Activated effector memory CD4-positive, alpha-beta T cell treated with anti-CD3 and anti-CD28 coated beads, Interleukin-2, amount 50 U/mL, for 16 hours (primary cell): ENCODE measurements around the gene ANKHD1.
"Not testable (repeated sequence)": the region's sequence is repeated elsewhere in the genome, so short reads cannot be mapped to it uniquely, and the experiment has no call there.

Experiments
- DNase-seq: peaks from one replicate; pipeline ENCODE4 v3.0.0-alpha.2; 2020

The ANKHD1 gene

DNA sequence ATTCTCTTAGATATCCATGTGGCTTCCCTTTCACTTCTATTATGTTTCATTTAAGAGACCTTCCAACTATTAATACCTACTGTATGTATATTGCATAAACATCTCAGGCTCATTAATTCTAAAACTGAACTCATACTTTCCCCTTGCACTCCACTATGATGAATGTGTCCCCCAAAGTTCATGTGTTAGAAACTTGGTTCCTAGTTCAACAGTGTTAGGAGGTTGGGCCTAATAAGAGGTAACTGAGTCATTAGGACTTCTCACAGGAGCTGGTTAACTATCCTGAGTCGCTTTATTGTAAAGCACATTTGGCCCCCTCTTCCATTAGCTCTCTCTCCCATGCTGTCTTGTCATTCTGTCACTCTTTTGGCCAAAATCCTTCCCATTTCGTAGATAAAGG, 22.0 kb downstream of the ANKHD1 start:
- no peak for DNase-seq

DNA sequence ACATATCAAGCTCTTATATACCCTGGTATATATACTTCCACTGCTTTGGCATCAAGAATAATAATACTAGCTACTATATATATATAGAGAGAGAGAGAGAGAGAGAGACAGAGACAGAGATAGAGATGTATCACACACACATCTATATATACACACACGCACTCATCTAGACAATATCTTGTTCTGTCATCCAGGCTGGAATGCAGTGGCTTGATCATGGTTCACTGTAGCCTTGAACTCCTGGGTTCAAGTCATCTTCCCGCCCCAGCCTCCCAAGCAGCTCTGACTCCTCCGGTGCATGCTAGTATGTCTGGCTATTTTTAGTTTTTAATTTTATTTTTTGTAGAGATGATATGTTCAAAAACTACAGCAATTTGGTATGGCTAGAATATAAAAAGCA, 22.5 kb downstream of the ANKHD1 start:
- DNase-seq, result no peak

GRCh38 chr5:140427726-140428125, 26.1 kb downstream of the ANKHD1 start:
- not testable (repeated sequence) for DNase-seq

DNA sequence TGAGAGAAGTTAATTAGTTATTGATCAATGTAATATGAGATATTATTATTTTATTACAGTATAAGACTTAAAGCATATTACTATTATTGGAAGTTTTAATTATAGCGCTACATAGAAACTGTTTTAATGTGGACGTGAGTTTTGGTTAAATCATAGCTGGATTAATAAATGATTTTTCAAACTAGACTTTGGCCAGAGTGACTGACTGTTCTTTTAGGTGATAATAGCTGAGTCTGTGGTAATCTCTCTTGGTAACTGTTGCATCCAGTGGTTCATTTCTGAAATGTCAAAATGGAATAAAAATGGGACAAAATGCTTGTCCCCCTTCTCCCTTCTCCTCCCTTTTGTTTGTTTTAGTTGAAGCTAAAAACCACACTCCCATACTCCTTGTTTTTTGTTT, 28.1 kb downstream of the ANKHD1 start:
- DNase-seq, result no peak

GRCh38 chr5:140432212-140432611, 30.6 kb downstream of the ANKHD1 start:
- no peak for DNase-seq

GRCh38 chr5:140432916-140433315, 31.3 kb downstream of the ANKHD1 start:
- DNase-seq, result no peak

GRCh38 chr5:140457368-140457767, 55.7 kb downstream of the ANKHD1 start:
- DNase-seq, result not testable (repeated sequence)

DNA sequence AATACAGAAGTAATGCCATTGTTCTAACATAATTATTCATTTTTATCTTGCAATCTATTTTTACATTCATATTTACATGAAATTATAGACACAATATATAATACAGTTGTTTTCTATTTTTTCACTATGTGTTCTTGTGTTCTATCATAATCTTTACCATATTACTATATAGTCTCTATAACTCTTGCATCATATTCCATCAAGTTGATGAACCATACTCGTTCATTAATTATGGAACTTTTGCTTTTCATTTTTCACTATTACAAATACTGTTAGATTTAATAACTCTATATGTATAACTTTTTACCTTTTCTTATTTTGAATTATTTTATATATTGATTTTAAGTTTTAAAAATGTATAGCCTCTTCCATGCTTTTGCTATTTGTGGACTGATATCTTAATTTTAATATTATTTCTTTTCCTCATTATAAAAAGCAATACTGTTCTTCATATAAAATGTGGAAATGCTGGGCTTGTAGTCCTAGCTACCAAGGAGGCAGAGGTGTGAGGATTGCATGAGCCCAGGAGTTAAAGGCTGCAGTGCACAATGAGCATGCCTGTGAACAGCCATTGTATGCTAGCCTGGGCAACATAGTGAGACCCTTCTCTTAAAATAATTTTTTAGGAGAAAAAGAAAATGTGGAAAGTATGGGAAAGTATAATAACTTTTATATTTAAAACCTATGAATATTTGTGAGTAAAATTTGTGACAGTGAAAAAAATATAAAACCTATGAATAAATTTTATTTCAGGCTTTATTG, 65.5 kb downstream of the ANKHD1 start:
- DNase-seq, result no peak

DNA sequence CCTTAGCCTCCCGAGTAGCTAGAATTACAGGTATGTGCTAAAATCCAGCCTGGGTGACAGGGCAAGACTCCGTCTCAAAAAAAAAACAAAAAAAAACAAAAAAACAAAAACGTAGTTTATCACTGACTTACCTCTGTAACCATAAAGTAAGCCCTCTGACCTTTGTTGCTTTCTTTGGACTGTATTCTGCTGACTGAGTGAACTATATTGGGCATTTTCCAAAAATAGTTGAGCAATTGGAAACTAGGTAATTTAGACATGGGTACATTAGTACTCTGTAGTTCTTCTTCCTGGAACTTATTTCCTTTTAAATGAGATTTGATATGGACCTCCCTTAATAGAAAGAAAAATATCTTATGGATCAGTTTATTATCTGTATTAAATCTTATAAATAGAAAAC, 66.6 kb downstream of the ANKHD1 start:
- no peak for DNase-seq

DNA sequence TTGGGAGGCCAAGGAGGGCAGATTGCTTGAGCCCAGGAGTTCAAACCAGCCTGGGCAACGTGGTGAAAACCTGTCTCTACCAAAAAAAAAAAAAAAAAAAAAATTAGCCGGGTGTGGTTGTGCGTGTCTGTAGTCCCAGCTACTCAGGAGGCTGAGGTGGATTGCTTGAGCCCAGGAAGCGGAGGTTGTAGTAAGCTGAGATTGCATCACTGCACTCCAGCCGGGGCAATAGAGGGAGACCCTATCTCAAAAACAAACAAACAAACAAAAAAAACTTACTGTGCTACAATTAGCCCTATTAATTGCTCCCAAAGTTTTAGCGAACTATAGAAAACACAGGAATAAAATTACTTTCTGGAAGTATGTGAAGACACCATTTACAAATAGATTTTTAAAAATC, 67.6 kb downstream of the ANKHD1 start:
- DNase-seq, result no peak

DNA sequence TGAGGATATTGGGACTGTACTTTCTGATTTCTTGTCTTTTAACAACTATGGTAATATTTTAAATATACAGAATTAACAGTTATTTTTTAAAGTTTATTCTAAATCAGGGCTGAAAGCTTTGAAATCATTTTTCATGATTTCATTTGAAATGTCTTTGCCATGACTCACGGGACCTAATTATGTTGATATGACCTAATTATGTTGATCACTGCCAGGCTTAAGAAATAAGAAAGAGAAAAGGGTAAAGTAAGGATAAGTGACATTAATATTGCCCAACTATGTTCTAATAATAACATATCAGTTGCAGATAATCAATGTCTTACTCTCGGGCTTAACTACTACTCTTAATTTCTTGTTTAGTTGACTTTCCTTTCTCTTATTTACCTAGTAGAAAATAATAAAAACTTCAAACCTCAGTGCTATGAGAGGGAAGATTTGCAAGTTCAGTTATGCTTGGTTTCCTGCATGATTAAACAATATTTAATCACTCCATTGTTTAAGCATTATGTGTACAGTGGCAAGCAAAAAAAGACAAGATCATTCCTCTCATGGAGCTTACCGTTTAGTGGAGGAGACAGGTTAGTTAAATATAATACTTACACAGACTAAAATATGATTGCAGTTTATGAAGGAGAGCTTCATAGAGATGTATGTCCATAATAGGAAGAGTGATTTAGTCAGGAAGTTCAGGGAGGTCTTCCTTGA, 78.8 kb downstream of the ANKHD1 start:
- no peak for DNase-seq

DNA sequence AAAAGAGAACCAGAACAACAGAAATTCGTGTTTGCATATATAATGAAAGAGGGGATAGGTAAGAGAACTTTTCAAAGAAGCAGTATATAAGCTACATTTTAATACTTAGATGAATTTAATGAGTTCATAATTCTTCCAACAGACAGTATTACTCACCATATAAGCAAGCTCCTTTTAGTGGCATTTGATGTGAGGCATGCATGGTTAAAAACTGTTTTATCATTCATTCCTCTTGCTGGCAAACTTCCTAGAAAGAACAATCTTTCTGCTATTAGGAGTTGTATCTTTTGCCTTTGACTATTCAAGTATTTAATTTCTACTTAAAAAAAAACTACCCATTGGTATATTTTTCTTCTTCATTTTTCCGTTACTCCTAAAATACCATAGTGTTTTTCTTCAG, 80.1 kb downstream of the ANKHD1 start:
- DNase-seq, result no peak

- DNase-seq, result no peak
Measured at GRCh38 chr5:140483055-140483454, 81.4 kb downstream of the ANKHD1 start.

DNA sequence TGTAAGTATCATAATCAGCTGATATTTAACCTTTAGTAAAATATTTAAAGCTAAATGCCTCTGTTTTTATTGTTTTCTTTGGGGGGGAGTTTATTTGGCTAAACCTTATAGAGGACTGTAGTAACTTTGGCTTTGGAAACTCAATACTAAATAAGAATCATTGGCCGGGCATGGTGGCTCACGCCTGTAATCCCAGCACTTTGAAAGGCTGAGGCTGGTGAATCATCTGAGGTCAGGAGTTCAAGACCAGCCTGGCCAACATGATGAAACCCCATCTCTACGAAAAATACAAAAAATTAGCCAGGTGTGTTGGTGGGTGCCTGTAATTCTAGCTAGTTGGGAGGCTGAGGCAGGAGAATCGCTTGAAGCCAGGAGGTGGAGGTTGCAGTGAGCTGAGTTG, 86.5 kb downstream of the ANKHD1 start:
- not testable (repeated sequence) for DNase-seq

GRCh38 chr5:140488914-140489313, 87.3 kb downstream of the ANKHD1 start:
- no peak for DNase-seq

- DNase-seq, result no peak
Measured at GRCh38 chr5:140497897-140498296, 96.3 kb downstream of the ANKHD1 start.

- DNase-seq, result no peak
Measured at GRCh38 chr5:140498591-140498990, 97.0 kb downstream of the ANKHD1 start.

DNA sequence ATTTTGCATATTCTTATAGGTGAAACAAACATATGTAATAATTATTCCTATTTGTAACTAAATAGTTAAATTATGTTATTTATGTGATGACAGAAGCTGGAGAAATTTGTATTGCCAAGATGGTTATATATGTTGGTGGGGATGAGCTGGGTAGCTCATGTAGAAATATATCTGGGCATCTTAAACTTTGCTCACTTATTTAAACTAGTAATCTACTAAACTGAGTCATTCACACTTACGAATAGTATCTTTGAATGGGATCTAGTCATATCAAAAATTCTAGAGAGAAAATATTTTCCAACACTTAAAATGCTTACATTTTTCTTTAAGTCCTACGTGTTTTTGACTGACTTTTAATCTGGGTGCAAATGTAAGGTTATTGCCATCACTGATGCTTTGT, 101.2 kb downstream of the ANKHD1 start:
- no peak for DNase-seq

- no peak for DNase-seq
Measured at GRCh38 chr5:140509898-140510297, 108.3 kb downstream of the ANKHD1 start.

DNA sequence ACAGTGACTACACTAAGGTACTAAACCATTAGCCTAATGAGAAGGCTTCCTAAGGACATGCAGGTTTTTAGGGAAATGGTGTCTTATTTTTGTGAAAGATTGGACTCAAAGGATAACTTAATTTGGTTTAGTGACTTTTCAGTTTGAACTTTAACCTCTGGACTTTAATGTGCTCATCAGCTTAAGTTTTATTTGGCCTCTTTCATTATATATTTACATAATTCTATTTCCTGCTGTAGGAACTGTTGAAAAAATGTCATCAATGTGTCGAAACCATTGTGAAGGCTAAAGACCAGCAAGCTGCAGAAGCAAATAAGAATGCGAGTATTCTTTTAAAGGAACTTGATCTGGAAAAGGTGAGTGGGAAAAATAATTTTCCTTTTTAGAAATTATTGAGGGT, 111.5 kb downstream of the ANKHD1 start:
- DNase-seq, result no peak

GRCh38 chr5:140524003-140524402, 122.4 kb downstream of the ANKHD1 start:
- no peak for DNase-seq

DNA sequence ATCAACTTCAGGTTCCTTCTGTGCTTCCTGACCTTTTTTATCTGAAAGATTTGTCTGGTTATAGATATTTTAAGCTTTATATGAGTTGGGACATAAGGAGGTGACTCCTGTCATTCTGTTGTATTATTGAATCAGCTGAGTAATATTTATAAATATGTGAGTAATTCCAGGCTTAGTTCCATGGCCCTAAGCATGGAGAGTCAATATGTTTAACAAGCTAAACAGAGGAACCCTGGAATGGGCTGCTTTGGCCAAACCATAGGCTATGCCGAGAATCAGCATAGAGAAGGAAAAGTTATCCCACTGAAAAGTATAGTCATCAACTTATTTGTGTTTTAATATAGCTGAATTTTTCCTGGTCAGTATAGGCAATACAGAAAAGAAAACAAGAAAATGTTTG, 138.6 kb downstream of the ANKHD1 start:
- no peak for DNase-seq

DNA sequence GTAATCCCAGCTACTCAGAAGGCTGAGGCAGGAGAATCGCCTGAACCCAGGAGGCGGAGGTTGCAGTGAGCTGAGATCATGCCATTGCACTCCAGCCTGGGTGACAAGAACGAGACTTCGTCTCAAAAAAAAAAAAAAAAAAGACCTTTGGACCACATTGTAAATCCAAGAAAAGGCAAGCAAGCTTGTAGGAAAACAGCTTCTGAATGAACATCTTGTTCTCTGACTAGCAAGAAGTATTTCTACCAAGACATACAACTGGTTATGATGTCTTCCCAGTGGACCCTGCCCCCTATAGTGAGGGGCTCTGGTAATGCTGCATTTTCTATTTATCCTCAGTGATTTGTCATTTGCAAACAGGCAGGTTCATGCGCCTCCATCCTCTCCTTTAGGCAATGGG, 141.3 kb downstream of the ANKHD1 start:
- DNase-seq, result no peak

DNA sequence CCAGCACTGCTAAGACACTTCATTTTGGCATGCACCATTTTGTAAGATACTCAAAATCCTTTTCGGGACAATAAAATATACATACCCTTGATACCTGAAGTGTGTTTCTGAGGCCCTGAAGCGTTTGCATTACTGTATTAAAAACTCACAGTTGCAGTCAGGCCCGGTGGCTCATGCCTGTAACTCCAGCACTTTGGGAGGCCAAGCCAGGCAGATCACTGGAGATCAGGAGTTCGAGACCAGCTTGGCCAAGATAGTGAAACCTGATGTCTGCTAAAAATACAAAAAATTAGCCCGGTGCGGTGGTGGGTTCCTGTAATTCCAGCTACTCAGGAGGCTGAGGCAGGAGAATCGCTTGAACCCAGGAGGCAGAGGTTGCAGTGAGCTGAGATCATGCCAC, 143.4 kb downstream of the ANKHD1 start:
- DNase-seq, result no peak

DNA sequence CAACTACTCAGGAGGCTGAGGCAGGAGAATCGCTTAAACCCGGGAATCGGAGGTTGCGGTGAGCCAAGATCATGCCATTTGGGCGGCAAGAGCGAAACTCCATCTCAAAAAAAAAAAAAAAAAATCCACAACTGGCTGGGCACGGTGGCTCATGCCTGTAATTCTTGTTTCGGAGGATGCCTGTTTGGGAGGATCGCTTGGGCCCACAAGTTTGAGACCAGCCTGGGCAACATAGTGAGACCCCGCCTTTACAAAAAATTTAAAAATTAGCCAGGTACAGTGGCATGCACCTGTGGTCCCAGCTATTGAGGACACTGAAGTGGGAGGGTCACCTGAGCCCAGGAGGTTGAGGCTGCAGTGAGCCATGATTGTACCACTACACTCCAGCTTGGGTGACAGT, 144.0 kb downstream of the ANKHD1 start:
- DNase-seq, result no peak
